Fibroblast of lung (primary cell): ENCODE data around the gene CLDN14.

Source experiments
- CTCF ChIP-seq, 2 donors: IDR thresholded peaks in 1 of 2; conservative IDR thresholded peaks in 1 of 2; 1 replicate in 1 of 2; 2 replicates in 1 of 2; pipeline ENCODE4 v1.5.1; 2011 to 2012; ENCODE audit warnings: low read length in 2 of 2, control low read depth in 1 of 2, inconsistent platforms in 1 of 2, low read depth in 1 of 2, mild to moderate bottlenecking in 1 of 2
- EZH2 ChIP-seq: IDR thresholded peaks from 2 replicates; pipeline ENCODE4 v1.5.1; 2012; ENCODE audit warnings: low read length, control low read depth, mild to moderate bottlenecking; ENCODE audit errors: missing control alignments

- TF ChIP-seq EZH2 (no peak), CTCF (conservative IDR thresholded peaks at IDR 0.05 in 1 of 2, IDR thresholded peaks at IDR 0.05 in 1 of 2; ENCODE audit: low read depth in 1 of 2, low read length in 2 of 2) (no peak)
Observed at GRCh38 chr21:36460866-36461265, 19.1 kb downstream of the CLDN14 start.
